Endothelial cell (in vitro differentiated cells): ENCODE measurements around the gene AKR1C4. TPM values are rescaled to one million over a fixed set of nuclear protein-coding genes. Genes with fewer than 3 reads are reported as not detected.
"Not testable (repeated sequence)": the region's sequence is repeated elsewhere in the genome, so short reads cannot be mapped to it uniquely, and the experiment has no call there.

Source experiments
- DNase-seq: peaks from one replicate; pipeline ENCODE4 v3.0.0; 2021; ENCODE audit warnings: low spot score
- H3K27ac Mint-ChIP-seq: one replicate; pipeline ENCODE4 v1.8.0; 2021; ENCODE audit warnings: mixed read lengths, inconsistent platforms; ENCODE audit not compliant: unreplicated experiment
- H3K27me3 Mint-ChIP-seq: one replicate; pipeline ENCODE4 v1.8.0; 2021; ENCODE audit warnings: mild to moderate bottlenecking, moderate library complexity, mixed read lengths, inconsistent platforms; ENCODE audit not compliant: unreplicated experiment
- H3K36me3 Mint-ChIP-seq: one replicate; pipeline ENCODE4 v1.8.0; 2021; ENCODE audit warnings: mild to moderate bottlenecking, low read depth, mixed read lengths, inconsistent platforms; ENCODE audit not compliant: unreplicated experiment
- H3K4me1 Mint-ChIP-seq: one replicate; pipeline ENCODE4 v1.8.0; 2021; ENCODE audit warnings: mild to moderate bottlenecking, mixed read lengths, inconsistent platforms; ENCODE audit not compliant: unreplicated experiment
- H3K4me3 Mint-ChIP-seq: one replicate; pipeline ENCODE4 v1.8.0; 2021; ENCODE audit warnings: mild to moderate bottlenecking, mixed read lengths, inconsistent platforms; ENCODE audit not compliant: unreplicated experiment
- H3K9me3 Mint-ChIP-seq: one replicate; pipeline ENCODE4 v1.8.0; 2021; ENCODE audit warnings: mixed read lengths, inconsistent platforms; ENCODE audit not compliant: unreplicated experiment
- CTCF ChIP-seq: fragments of 200-600 bp; sonication (generic); IDR thresholded peaks from one replicate; pipeline ENCODE4 v1.5.0; 2021; ENCODE audit warnings: antibody characterized with exemption; ENCODE audit not compliant: unreplicated experiment
- total RNA-seq: library from RNA; stranded (reverse); fragmentation: NEBNext Ultra II Directional; extraction: Animal tissue kit (Norgen Biotek cat#: 25700); gene quantifications from one replicate; pipeline ENCODE4 v1.2.1, GENCODE V29; 2021; ENCODE audit not compliant: unreplicated experiment

The AKR1C4 gene
- total RNA-seq, 1 donor from 2014 or later, result not detected

GRCh38 chr10:5219262-5219661 lies 22.6 kb downstream of the AKR1C4 start:
- Mint-ChIP-seq H3K4me3 (no peak overlapping the region), H3K27me3 (no peaks in the 10 kb centered on the region)

DNA sequence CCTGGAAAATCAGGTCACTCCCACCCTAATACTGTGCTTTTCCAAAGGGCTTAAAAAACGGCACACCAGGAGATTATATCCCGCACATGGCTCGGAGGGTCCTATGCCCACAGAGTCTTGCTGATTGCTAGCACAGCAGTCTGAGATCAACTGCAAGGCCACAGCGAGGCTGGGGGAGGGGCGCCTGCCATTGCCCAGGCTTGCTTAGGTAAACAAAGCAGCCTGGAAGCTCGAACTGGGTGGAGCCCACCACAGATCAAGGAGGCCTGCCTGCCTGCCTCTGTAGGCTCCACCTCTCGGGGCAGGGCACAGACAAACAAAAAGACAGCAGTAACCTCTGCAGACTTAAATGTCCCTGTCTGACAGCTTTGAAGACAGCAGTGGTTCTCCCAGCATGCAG lies 26.3 kb downstream of the AKR1C4 start:
- not testable (repeated sequence) for H3K27ac Mint-ChIP-seq

More at GRCh38 chr10:5219262-5219661, 22.6 kb downstream of the AKR1C4 start:
- Mint-ChIP-seq H3K4me1 (no peaks in the 10 kb centered on the region), H3K36me3 (peaks cover 3% of the 10 kb centered on the region), H3K27ac (no peak overlapping the region), H3K9me3 (peaks cover 5% of the 10 kb centered on the region)
- no peak for TF ChIP-seq CTCF
- DNase-seq, result no peak

DNA sequence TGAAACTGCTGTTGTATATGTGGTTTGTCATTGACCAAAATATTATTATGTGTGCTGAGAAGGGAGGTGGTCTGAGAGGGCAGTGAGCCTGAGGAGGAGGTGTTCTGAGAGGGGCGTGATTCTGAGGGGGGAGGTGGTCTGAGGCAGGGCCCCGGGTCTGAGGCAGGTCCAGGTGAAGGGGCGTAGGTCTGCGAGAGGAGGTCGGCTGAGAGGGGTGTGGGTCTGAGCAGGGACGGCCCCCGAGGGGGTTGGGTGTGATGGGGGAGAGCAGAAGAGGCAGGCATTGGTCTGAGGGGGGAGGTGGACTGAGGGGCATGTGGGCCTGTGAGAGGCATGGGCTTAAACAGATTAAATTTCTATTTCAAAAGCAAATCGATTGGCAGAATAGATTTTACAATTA lies 32.4 kb downstream of the AKR1C4 start:
- DNase-seq, result no peak
- TF ChIP-seq CTCF, result no peak
- no peaks in the 10 kb centered on the region for H3K9me3 Mint-ChIP-seq

More for the DNA sequence above, 26.3 kb downstream of the AKR1C4 start:
- not testable (repeated sequence) for H3K4me1 Mint-ChIP-seq, H3K36me3 Mint-ChIP-seq, H3K4me3 Mint-ChIP-seq, DNase-seq, H3K9me3 Mint-ChIP-seq, H3K27me3 Mint-ChIP-seq

GRCh38 chr10:5233324-5233723 lies 36.7 kb downstream of the AKR1C4 start:
- peaks cover 1% of the 10 kb centered on the region for H3K27me3 Mint-ChIP-seq
- H3K9me3 Mint-ChIP-seq, result no peaks in the 10 kb centered on the region
- no peak overlapping the region for H3K4me3 Mint-ChIP-seq
- no peaks in the 10 kb centered on the region for H3K36me3 Mint-ChIP-seq
- H3K4me1 Mint-ChIP-seq, result peaks cover 1% of the 10 kb centered on the region
- no peak for TF ChIP-seq CTCF
- H3K27ac Mint-ChIP-seq, result no peak overlapping the region
- DNase-seq, result no peak

More for the DNA sequence above, 32.4 kb downstream of the AKR1C4 start:
- Mint-ChIP-seq H3K4me1 (no peaks in the 10 kb centered on the region), H3K27me3 (no peaks in the 10 kb centered on the region), H3K36me3 (no peaks in the 10 kb centered on the region), H3K4me3 (no peak overlapping the region), H3K27ac (no peak overlapping the region)

DNA sequence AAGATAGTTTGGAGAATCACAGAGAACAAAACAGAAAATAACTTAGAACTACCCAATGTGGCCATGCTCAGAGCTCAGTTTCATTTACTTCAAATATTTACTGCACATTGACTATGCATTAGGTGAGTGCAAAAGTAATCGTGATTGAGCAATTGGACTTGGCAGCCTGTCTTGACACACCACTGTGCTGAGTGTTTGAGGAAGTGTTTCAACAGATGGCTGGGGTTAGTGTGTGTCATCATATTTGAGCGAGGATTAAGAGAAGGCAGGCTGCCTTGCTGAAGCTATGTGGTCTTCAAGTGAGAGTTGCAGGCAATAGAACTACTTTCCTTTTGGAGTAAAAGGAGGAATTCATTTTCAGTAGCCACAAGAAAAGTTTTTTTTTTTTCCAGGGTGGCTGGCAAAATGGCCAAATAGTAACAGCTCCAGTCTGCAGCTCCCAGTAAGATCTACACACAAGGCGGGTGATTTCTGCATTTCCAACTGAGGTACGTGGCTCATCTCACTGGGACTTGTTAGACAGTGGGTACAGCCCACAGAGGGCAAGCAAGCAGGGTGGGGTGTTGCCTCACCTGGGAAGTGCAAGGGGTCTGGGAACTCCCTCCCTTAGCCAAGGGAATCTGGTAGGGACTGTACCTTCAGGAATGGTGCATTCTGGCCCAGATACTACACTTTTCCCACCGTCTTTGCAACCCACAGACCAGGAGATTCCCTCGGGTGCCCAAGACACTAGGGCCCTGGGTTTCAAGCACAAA lies 37.6 kb downstream of the AKR1C4 start:
- Mint-ChIP-seq H3K36me3 (no peaks in the 10 kb centered on the region), H3K9me3 (no peaks in the 10 kb centered on the region), H3K4me3 (no peak overlapping the region), H3K27me3 (peaks cover 1% of the 10 kb centered on the region), H3K4me1 (peaks cover 7% of the 10 kb centered on the region), H3K27ac (no peak overlapping the region)
- no peak for TF ChIP-seq CTCF
- no peak for DNase-seq

DNA sequence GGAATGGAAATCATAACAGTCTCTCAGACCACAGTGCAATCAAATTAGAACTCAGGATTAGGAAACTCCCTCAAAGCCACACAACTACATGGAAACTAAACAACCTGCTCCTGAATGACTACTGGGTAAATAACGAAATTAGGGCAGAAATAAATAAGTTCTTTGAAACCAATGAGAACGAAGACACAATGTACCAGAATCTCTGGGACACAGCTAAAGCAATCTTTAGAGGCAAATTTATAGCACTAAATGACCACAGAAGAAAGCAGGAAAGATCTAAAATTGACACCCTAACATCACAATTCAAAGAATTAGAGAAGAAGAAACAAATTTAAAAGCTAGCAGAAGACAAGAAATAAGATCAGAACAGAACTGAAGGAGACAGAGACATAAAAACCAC lies 40.9 kb downstream of the AKR1C4 start:
- H3K9me3 Mint-ChIP-seq, H3K27ac Mint-ChIP-seq, DNase-seq, H3K27me3 Mint-ChIP-seq, H3K4me3 Mint-ChIP-seq, H3K36me3 Mint-ChIP-seq, H3K4me1 Mint-ChIP-seq: not testable (repeated sequence)
